HL-60 (cell line): Measurements from ENCODE around the gene SPATA33.

Experiments used
- DNase-seq, 2 experiments: peaks; one replicate each; pipeline ENCODE4 v3.0.0-alpha.2; 2010 to 2020; ENCODE audit warnings: low read depth in 1 of 2, low spot score in 1 of 2
- H3K27ac ChIP-seq: fragments of 250-450 bp; sonication (Bioruptor Pico); replicated peaks from 2 replicates; pipeline ENCODE4 v1.5.1; 2020; ENCODE audit warnings: mild to moderate bottlenecking, moderate library complexity
- H3K27me3 ChIP-seq: fragments of 250-450 bp; sonication (Bioruptor Pico); 2 replicates; pipeline ENCODE4 v1.5.1; 2021; ENCODE audit warnings: mild to moderate bottlenecking, moderate library complexity; ENCODE audit not compliant: insufficient read depth, poor library complexity, severe bottlenecking
- H3K4me3 ChIP-seq: replicated peaks from 2 replicates; pipeline ENCODE4 v1.5.1; 2011; ENCODE audit warnings: mild to moderate bottlenecking, control low read depth, low read length; ENCODE audit not compliant: insufficient read depth
- GABPA ChIP-seq: IDR thresholded peaks from 2 replicates; pipeline ENCODE4 v1.6.1; 2012; ENCODE audit warnings: low read depth
- POLR2AphosphoS5 ChIP-seq: IDR thresholded peaks from 2 replicates; pipeline ENCODE4 v1.6.1; 2012; ENCODE audit warnings: low read depth
- SPI1 ChIP-seq: IDR thresholded peaks from 2 replicates; pipeline ENCODE4 v1.6.1; 2012; ENCODE audit warnings: low read depth, mild to moderate bottlenecking, borderline replicate concordance
- TF ChIP-seq, protein P1 (sequence below): IDR thresholded peaks from one replicate; pipeline ENCODE4 v1.5.1; 2011; ENCODE audit warnings: low read length, control low read depth, inconsistent platforms; ENCODE audit not compliant: insufficient read depth
- TF ChIP-seq, protein P2 (sequence below): IDR thresholded peaks from 2 replicates; pipeline ENCODE4 v1.6.1; 2012; ENCODE audit warnings: low read depth; ENCODE audit not compliant: insufficient replicate concordance

SPATA33 gene

DNA sequence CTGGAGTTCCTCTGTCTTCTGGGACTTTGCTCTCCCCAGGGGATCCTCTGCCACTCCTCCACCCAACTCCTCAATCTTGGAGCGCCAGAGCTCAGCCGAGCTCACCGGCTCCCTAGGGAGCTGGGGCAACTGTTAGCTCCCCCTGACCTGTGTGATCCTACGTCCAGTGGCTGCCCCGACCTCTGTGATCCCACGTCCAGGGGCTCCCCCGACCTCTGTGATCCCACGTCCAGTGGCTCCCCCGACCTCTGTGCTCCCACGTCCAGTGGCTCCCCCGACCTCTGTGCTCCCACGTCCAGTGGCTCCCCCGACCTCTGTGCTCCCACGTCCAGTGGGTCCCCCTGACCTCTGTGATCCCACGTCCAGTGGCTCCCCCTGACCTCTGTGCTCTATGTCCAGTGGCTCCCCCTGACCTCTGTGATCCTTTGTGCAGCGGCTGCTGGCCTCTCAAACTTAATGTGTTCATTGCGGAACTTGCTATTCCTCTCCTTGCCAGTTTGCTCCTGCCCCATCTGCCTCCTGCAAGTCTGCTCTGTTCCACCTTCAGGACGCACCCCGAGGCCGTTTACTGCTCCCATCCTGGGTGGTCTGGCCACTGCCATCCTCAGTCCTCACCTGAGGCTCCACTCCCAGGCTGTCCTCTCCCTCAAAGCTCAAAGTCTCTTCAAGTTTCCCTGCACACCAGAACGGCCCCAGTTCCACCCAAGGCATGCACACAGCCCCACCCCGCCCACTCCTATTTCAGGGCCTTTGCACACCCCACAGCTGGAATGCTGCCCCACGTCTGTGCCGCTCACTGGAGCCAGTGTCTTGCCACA lies 60.3 kb downstream of the SPATA33 start:
- DNase-seq = no peak
- TF ChIP-seq, protein P1, sequence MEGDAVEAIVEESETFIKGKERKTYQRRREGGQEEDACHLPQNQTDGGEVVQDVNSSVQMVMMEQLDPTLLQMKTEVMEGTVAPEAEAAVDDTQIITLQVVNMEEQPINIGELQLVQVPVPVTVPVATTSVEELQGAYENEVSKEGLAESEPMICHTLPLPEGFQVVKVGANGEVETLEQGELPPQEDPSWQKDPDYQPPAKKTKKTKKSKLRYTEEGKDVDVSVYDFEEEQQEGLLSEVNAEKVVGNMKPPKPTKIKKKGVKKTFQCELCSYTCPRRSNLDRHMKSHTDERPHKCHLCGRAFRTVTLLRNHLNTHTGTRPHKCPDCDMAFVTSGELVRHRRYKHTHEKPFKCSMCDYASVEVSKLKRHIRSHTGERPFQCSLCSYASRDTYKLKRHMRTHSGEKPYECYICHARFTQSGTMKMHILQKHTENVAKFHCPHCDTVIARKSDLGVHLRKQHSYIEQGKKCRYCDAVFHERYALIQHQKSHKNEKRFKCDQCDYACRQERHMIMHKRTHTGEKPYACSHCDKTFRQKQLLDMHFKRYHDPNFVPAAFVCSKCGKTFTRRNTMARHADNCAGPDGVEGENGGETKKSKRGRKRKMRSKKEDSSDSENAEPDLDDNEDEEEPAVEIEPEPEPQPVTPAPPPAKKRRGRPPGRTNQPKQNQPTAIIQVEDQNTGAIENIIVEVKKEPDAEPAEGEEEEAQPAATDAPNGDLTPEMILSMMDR = no peak
- TF ChIP-seq GABPA (no peak), POLR2AphosphoS5 (no peak), SPI1 (no peak)
- TF ChIP-seq, protein P2, sequence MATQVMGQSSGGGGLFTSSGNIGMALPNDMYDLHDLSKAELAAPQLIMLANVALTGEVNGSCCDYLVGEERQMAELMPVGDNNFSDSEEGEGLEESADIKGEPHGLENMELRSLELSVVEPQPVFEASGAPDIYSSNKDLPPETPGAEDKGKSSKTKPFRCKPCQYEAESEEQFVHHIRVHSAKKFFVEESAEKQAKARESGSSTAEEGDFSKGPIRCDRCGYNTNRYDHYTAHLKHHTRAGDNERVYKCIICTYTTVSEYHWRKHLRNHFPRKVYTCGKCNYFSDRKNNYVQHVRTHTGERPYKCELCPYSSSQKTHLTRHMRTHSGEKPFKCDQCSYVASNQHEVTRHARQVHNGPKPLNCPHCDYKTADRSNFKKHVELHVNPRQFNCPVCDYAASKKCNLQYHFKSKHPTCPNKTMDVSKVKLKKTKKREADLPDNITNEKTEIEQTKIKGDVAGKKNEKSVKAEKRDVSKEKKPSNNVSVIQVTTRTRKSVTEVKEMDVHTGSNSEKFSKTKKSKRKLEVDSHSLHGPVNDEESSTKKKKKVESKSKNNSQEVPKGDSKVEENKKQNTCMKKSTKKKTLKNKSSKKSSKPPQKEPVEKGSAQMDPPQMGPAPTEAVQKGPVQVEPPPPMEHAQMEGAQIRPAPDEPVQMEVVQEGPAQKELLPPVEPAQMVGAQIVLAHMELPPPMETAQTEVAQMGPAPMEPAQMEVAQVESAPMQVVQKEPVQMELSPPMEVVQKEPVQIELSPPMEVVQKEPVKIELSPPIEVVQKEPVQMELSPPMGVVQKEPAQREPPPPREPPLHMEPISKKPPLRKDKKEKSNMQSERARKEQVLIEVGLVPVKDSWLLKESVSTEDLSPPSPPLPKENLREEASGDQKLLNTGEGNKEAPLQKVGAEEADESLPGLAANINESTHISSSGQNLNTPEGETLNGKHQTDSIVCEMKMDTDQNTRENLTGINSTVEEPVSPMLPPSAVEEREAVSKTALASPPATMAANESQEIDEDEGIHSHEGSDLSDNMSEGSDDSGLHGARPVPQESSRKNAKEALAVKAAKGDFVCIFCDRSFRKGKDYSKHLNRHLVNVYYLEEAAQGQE = no peak
- Histone ChIP-seq H3K4me3 (no peak overlapping the region), H3K27ac (no peak overlapping the region), H3K27me3 (no peaks in the 10 kb centered on the region)
